GM11168 (cell line): Measurements from ENCODE around the gene GDF2.

Experiments used
- in situ Hi-C: fragments of 300-500 bp; cut with MboI; formaldehyde crosslinking; loops from one replicate; pipeline ENCODE4 v1.12.0; 2022; ENCODE audit warnings: low sequenced_read_pairs; ENCODE audit not compliant: unreplicated experiment

The GDF2 gene

DNA sequence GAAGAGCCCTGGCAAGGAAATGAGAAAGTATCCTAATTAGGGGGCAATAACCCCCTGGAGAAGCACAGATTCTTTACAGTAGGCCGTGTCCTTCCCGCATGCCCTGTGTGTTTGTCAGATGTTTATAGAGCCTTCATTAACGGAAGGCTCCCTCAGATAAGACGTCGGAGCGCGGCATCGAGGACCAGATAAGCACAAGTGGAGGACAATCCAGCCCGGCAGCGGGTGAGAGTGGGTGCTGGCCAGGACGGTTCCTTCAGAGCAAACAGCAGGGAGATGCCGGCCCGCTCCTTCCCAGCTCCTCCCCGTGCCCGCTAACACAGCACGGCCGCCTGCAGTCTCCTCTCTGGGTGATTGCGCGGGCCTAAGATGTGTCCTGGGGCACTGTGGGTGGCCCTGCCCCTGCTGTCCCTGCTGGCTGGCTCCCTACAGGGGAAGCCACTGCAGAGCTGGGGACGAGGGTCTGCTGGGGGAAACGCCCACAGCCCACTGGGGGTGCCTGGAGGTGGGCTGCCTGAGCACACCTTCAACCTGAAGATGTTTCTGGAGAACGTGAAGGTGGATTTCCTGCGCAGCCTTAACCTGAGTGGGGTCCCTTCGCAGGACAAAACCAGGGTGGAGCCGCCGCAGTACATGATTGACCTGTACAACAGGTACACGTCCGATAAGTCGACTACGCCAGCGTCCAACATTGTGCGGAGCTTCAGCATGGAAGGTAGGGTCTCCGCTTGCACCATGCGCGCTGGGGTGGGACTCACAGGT is at the start of gene GDF2:
Gene GDF2 (plus strand): TSS at position 155 of the 762 bp plus-strand sequence. CDS start 215 bp downstream, at position 370.
- in situ Hi-C loops = no loop called here

DNA sequence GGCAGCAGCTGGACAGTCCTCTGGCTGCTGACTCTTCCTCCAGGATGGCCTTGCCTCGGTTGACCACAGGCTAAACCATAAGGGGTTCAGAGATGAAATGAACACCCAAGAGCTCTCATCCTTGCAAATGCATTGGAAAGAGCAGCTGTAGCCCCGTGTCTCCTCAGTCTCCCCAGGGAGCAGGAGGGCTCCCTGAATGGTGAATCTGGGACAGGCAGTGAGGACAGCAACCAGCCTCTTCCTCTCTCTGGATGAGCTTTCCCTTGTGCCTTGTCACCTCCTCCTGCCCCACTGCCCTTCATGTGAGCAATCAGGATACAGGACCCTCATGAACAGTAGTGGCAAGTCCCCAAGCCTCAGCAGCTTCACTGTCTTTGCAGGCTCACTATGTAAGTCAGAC is 46.2 kb upstream of the GDF2 start:
- in situ Hi-C loops = no loop called here

DNA sequence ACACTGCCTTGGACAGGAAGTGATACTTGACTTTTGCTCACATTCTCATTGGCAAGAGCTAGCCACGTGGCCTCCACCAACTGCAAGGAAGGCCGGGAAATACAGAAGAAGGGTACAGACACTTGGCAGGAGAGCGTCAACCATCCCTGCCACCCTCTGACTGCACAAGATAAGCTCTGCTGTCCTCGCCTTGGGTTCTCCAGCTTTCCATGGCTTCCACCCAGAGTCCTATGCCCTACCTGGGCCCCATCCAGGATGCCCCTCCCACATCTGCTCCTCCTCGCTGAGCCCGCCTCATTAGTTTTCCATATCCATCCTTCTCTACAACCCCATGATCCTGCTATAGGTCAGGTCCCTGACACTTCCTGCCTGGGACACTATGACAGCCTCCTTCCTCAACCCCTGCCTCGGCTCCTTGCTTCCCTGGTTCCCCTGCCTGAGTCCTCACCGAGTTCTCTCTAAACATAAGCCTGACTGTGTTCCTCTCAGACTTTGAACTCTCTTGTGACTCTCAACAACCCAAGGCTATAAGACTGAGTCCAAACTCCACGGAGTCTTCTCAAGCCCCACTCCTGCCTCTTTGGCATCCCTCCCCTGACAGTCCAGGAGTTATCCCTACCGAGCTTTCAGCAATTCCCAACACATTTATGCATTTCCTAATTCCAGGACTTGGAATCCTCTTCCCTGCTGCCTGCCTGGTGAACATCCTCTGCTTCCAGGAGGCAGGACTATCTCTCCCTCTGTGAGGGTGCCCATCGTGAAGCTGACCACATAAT is 45.5 kb upstream of the GDF2 start:
- in situ Hi-C loops = no loop called here

DNA sequence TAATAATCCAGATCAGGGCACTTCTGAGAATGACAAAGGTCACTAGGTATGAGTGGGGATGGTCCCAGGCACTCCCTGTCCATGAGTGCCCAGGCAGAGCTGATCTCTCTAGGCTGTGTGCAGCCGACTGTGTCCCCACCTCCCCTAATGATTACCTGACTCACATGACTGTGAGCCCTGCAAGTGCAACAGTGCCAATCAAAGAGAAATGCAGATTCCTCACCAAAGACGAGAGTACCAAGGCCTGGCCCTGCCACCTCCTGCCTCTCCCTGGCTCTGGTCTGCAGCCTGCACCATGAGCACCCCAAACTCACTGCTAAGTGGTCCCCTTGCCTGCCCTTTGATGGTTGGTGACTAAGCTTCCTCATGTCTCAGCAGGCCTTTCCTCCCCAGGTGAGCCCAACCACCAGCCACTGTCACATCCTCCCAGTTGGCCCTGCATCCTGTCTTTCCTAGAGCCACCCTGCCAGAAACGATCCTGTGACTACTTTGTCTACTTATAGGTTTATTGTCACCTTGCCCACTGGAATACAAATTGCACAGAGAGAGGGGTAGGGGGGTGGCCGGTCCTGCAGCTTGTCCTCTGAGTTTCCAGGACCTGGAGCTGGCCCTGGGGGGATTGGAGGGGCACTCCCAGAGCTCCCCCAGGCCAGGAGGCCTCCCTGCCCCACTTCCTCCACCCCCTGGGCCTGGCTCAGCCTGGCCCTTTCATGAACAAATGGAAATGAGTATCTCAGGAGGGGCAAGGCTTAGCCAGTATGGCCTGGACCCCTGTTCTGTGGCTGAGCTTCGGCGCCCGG is 44.7 kb upstream of the GDF2 start:
- in situ Hi-C loops = no loop called here

DNA sequence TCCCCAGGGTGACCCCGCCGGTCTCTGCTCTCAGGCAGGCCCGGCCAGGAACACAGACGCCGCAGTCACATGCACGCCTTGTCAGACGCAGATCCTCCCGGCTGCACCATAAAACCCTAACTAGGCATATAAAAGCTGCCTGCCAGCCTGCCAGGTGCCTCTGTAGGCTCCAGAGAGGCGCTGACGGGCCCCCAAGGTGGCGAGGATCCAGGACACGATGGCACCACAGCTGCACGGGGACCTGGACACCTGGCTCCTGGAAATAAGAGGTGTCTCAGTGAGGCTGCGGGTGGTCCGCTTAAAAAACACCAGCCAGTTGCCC is 44.1 kb upstream of the GDF2 start:
- in situ Hi-C loops = no loop called here

DNA sequence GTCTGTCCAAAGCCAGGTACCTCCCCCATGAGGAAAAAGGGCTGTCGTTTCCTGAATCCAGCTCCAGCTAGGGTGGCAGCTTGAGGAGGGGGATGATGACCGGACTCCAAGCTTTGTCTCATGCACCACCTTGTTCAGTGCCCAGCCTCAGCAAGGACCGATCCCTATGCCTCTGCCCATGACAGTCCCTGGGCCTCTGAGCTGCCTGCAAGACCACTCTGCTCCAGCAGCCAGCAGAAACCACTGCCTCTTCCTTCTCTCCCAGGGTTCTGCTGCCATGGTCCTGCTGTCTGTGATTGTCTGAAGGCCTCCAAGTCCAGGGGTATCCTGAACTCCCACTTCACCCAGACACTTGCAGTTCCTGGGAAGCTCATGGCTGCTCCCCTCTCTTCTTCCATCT is 43.5 kb upstream of the GDF2 start:
- in situ Hi-C loops = no loop called here

DNA sequence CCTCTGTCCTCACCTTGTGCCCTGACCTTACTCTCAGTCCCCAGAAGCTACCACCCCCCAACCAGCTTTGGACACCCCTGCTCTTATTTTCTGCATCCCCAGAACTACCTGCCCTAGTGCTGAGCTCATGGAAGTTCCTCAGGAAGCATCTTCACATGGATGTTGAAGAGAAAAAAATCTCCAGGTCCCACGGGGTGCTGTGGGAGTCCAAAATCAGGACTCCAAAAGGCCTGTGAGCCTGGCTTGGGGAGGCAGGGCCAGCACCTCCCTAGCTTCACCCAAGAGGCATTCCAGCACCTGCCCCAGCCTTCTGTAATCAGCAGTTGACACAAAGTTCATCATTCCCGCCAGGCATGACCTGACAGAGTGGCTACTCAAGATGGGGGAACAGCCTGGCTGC is 43.0 kb upstream of the GDF2 start:
- in situ Hi-C loops = no loop called here

DNA sequence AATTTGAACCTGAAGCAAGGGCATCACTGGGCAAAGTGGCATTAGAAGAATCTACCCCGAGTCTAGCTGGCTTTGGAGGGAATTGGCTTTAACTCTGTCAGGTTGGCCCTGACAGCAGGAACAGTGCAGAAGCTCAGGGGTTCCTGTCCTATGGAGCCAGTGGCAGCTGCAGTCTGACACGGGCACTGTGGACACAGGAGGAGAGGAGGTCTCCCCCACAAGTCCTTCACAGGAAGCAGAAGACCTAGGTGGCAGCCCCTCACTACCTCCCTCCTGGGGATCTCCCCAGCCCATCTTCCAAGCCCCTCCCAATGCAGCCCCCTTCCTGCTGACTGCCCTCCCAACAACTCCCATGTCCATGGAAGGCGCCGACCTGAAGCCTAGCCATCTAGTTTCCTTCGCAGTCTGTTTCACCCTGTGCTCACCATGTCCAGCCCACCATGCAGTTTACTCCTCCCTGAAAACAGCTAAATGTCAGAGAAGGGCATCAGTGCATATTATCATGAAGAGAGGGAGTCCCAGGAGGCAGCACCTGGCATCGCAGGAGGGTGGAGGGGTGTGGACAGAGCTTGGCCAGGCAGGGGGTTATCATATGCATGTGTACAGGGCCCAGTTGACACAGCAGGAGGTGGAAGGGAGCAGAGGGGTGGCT is 40.1 kb upstream of the GDF2 start:
- in situ Hi-C loops = no loop called here

DNA sequence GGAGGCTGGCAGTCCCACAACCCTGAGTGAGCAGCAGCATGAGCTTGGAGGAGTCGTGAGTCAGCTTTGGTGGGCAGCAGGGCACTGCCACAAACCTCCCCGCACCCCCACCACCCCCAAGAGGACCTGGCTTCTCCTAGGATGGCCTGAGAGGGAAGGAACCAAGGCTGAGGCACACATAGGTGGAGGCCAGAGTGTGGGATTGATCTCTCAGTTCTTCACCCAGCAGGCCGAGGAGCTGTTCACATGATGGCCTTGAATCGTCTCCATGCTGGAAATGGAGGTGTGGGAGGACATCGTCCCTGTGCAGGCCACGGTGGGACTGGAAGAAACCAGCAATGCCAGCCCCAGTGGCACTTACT is 39.6 kb upstream of the GDF2 start:
- in situ Hi-C loops = no loop called here

DNA sequence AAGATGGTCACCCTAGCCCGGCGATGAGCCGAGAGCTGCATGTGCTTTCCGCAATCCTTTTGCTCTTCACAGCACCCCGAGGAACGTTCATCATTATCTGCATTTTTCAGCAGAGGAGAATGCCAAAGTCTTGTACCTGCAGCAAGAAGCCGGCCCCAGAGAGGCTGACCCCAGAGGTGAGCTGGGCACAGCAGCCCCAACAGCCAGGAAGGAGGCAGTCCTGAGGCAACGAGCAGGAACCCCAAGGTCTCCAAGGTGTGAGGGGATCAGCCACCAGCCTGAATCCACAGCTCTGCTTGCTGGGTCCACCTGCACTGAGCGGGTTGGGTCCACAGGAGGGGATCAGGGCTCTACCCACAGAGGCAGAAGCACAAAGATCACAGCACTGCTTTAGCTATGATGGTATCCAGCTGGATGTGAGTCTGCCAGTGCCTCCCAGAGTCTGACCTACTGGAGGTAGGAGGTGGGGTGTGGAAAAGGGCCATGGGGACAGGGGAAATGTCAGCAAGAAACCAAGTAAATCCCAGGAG is 39.1 kb upstream of the GDF2 start:
- in situ Hi-C loops = no loop called here

DNA sequence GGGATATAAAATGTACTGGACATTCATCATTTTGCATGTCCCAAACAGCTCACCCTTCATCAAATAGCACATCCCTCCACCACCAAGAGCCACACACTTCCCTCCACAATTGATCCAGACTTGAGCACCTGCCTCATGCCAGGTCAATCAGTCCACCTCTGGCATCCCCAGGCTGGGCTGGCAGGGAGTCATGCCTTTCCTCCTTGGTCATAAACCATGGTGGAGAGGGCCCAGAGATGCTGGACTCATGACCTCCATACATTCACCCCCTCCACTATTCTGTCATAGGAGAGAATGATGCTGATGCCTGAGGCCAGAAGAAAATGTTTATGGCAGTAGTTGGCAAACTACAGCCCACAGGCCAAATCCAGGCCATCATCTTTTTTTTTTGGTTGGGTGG is 38.4 kb upstream of the GDF2 start:
- in situ Hi-C loops = no loop called here

DNA sequence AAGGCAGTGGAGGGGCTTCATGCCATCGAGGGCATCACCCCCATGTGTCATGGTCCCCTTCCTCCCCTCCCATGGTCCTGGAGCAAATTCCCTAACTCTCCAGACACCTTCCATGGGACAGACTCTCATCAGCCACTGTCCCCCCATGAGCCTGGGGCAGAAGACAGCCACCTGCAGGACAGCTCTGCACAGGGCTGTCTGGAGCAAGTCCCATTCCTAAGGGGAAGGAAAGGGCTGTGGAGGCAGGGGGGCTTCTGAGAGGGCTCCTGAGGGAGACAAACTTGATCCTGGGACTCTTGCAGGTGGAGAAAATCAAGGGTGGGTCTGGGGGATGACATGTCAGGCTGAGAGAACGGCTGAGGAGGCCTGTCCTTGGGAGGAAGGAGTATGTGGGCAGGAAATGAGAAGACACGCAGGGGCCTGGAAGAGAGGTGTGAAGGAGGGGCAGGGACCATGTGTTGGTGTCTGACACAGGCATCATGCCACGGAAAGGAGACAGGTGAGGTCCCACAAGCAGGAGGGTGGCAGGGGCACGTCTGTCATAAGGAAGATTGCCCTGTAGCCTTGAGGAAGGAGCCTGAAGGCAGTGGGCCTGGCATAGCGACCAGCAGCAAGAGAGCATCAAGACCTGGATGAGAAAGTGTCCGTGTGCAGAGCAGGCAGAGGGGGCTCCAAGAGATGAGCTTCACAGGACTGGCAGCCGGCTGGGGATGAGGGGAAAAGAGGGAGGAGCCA is 36.7 kb upstream of the GDF2 start:
- in situ Hi-C loops = no loop called here

DNA sequence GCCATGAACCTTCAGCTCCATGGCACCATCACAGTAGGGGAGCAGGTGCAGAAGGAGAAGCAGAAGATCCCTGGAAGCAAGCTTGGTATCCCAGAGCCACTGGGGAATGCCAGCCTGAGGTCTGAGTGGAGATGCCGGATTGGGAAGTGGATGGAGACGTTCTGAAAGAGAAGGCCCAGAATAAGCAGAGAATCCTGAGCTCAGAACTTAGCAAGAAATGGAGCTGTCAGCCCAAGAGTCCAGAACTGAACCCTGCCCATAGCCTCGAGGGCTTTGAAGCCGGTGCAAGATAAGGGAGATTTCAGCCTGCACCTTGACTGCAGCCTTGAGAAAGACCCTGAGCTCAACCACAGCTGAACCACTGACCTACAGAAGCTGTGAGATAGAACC is 36.1 kb upstream of the GDF2 start:
- in situ Hi-C loops = no loop called here

DNA sequence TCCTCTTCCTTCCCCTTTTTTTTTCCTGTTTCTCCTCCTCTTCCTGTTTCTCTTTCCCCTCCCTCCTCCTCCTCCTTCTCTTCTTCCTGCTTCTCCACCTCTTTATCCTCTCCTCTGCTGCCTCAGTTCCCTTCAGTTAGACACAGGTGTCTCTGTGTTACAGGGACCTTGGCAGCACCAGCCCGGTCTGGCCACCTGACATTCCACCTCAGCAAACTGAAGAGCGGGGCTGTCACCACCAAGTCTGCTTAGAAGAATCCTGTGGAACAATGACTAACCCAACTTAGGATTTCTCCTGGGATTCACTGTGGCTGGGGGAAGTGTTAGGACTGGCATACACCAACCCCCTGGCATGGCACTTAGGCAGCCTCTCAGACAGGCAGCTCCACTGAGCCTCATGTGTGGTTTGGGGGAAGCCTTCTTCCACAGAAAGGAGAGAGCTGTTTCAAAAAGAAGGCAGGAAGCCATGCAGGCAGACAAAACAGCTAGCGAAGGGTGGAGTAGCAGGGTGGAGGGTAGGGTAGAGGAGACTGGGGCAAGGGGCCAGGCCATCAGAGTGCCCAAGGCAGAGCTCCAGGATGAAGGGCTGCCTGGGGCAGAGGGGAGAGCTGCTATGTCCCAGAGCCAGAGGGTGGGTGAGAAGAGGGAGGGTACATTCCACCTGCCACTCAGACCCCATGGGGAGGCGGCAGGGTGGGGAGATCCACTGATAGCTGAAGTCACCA is 35.5 kb upstream of the GDF2 start:
- in situ Hi-C loops = no loop called here

DNA sequence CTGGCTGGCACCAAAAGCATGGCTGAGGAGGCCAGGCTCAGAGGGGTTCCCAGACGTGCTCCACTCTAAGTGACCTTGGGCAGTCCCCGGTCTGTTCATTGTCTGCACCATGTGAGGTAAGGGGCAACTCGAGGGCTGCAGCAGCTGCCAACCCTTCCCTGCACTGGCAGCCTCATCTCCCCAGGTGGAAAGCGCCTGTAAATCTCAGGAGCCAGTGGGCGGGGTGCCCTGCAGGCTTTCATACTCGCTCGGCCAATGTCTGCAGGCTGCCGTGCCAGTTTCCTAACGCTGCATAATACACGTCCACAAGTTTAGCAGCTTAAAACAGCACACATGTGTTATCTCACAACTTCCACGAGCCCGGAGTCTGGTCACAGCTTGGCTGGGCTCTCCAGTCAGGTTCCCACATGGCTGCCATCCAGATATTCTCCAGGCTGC is 34.9 kb upstream of the GDF2 start:
- in situ Hi-C loops = no loop called here

DNA sequence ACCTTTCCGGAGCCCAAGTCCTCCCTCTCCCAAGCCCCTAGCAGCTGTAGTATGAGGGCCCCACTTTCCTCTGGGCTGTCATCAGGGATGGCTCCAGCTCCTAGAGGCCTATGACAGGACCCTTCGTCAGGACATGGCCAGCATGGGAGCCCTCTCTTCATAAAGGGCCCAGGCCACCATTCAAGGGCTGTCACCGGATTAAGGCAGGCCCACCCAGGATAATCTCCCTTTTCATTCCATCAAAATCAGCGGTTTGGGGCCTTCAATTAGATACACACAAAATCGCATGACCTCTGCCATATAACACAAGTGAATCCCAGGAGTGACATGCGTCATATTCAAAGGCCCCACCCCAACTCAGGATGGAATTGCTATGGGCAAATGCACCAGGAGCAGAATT is 34.4 kb upstream of the GDF2 start:
- in situ Hi-C loops = no loop called here

DNA sequence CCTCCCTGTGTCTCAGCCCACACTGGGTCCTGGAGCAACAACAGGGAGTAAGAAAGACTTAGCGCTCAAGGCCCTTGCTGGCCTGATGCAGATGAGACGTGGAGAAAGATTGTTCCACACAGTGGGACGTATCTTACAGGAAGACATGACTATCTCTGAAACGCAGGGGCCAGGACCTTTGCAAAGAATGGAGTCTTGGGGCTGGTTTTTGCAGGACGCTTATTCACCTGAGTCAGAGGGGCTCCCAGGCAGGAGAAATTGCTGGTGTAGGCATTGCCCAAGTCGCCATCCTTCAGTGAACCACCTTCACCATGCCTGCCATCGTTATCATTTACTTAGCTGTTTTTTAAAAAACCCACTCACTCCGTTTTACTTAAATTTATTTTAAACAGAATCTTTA is 34.0 kb upstream of the GDF2 start:
- in situ Hi-C loops = no loop called here

DNA sequence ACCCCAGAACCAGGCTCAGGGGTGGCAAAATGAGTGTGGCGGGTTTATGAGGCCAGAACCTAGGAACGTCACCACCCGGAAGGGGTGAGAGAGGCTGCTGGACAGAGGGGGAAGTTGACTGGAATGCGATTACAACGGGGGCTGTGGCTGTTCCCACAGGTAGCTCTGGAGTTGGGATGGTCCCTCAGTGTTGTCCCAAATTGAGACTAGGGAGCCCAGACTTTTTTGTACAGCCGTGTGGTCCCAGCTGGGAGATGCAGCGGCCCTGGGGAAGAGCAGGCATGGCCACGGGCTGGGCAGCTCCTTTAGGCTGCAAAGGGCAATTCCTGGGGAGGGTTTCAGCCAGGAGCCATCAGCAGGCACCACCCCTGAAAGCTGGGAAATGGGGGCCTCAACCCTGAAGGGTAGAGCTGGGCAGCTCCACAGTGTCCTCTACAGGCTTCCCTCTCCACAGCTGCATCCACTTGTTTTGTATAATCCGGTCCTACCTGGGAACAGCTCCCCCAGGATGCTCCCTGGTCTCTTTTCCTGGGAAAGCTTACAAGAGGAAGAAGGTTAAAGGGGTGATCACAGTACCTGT is 33.2 kb upstream of the GDF2 start:
- in situ Hi-C loops = no loop called here

DNA sequence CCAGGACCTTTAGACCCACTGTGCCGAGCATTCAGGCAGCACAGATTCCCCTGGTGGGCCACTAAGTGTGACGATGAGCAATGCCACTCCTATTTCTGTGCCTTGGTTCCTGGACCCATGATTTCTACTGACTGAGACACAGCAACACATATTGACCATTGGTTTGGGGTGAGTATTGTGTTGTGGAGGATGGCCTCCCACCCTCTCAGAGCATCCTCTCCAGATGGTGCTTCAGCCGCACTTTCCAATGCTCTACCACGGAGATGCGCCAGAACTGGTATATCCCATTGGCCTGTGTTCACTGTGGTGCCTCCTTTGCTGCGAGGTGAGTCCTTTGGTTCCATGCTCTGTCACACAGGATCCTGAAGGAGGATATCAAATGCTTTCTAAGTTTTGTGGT is 32.3 kb upstream of the GDF2 start:
- in situ Hi-C loops = no loop called here
